AML-193 (cell line): ENCODE measurements around the gene PDGFB.

Experiments
- DNase-seq, 2 experiments: peaks; one replicate each; lab custom pipeline; 2025; lab: John Stamatoyannopoulos, UW

The PDGFB gene

DNA sequence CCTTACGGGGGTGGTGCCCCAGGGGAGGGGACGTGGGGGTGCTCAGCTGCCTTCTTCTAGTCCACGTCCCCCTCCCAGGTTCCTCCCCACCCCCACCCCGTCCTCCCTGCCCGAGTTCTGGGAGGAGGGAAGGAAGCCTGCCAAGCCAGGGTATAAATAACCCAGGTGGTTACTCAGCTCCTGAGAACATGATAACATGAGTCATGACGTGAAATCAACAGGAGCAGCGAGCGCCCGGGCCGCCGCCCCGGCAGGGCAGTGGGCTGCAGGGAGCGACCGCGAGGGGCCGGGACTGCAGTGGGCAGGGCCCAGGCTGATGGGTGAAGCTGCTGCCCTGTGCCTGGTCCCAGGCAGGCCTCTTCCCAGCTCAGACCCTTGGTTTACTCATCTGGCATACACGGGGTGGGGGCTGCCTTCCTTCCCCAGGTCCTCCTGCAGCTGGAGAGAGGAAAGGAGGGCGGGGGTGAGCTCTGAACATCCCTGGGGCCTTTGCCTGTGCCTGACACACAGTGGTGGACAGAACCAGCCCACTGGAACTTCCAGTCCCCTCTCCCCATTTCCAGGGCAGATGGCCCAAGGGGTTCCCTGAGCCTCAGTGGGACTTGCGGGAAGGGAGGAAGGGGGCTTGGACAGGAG is 8.8 kb upstream of the PDGFB start:
- no peak for DNase-seq

DNA sequence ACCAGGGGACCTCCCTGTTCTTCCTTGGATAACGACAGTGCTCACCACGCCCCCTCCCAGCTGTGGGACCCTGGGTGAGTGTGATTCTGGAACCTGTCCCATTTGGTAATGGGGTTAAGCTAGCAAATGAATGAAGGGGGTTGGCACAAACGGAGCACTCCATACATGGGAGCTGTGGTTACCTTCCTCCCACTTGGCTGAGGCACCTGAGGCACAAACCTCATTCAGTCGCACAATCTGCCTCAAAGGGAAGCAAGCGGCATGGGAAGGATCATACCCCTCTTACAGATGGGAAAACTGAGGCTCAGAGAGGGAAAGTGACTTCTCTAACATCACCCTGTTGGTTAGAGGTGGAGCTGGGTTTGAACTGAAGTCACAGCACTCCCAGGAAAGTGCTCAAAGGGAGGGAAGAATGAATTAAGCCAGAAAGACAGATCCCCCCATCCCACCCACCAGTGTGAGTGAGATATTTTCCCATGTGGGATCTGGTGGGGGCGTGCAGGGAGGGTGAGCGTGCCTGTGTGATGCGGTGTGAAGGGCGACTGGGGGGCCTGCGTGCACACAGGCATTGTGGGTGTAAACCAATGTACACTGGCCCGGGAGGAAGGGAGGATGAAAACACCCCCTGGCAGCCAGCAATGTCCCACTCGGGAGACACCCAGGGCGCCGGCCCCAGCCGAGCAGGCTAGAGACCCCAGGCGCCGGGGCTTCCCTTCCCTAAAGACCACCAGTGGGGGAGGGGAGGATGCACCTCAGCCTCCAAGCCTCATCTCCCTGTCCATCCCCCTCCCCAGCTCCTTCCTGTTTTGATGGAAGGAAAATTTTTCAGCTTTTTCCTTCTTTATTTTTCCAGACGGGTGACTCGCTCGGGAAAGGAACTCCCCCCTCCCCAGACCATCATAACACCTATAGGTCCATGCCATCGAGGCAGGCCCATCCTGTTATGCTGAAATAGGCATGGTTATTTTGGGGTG is 8.0 kb upstream of the PDGFB start:
- DNase-seq, result no peak

DNA sequence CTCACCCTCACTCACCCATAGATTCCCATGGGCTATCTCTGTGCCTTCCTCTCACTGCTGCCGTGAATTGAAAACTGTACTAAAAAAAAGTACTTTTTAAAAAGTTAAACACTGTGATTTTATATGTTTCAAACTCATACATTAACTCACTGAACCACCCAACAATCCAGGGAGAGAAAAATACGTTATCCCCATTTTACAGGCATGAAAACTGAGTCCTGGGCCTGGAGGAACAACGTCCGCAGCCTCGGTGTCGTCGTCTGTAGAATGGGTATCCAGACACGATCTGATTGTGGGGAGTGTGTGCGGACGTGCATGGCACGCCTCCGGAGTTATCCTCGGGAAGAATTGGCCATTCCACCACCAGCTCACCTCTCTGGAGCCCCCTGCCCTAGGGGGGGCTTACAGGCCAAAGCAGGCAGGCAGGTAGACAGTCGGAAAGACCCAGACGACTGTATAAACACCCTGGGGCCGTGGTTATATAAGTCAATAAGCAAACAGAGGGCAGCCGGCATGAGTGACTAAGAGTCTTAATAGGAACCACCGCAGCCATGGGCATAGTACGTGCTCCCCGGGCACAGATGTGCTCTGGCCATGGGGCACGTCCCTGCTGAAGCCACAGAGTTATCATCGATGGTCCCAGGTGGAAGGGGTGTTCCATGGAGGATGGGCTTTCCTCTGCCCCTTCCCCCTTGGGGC is 7.1 kb upstream of the PDGFB start:
- DNase-seq, result no peak

DNA sequence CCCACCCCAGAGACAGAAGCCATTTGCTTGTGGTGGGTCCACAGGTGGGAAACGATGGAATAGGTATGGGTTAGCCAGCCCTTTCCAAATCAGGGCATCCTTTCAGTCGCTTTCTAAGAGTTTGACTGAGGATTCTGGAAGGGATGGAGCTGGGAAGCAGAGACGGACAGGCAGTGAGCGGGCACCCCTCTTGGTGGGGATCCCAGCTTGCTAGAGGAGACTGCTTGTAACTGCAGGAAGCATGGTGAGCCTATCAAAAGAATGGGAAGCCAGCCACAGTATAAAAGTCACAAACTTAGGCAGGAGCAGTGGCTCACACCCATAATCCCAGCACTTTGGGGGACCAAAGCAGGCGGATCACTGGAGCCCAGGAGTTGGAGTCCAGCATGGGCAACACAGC is 6.1 kb upstream of the PDGFB start:
- no peak for DNase-seq

GRCh38 chr22:39250131-39250530 is 5.3 kb upstream of the PDGFB start:
- DNase-seq, result no peak

- no peak for DNase-seq
Observed at GRCh38 chr22:39249086-39249704, 4.4 kb upstream of the PDGFB start.

- no peak for DNase-seq
Observed at GRCh38 chr22:39248254-39248653, 3.5 kb upstream of the PDGFB start.

DNA sequence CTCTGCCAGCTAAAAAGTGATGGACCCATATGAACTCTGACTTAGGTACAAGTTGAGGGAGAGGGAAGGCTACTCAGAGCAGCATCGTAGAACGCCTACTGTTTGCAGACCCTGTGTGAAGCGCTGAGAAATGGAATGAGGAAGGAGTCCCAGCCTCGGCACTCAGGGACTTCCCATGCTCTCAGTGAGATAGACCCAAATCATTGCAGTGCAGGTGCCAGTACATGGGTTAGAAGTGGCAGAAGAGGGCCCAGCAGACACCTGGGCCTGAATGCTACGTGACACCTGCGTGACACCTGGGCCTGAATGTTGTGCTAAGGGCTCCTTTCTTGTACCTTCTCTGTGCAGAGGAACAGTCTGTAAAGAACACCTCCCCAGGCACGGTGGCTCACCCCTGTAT is 2.6 kb upstream of the PDGFB start:
- DNase-seq, result no peak

DNA sequence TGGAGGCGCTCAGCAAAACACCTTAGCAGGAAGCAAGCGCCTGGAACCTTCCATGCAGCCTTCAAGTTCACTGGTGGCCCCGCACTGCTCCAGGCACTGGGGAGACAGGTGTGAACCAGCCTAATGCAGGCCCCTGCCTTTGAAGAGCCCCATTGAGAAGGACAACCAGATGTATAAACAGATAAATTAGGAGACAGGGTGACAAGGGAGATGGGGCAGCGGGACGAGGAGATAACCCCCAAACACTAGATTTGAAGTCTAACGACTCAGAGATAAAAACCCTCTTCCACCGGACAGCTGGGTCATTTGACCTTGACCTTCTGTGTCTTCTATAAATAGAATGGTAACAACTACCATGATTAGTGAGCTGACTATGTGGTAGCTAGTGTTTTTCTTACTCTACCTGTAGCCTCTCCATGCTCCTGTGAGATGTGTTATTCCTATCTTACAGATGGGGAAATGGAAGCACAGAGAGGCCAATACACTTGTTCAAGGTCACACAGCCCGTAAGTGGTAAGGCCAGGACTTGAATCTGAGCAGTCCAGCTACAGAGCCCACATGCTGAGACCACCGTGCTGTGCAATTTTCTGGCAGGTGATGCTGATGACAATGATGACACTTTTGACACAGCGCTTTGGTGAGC is 2.0 kb upstream of the PDGFB start:
- DNase-seq, result no peak

GRCh38 chr22:39246217-39246616 is 1.4 kb upstream of the PDGFB start:
- DNase-seq, result no peak

DNA sequence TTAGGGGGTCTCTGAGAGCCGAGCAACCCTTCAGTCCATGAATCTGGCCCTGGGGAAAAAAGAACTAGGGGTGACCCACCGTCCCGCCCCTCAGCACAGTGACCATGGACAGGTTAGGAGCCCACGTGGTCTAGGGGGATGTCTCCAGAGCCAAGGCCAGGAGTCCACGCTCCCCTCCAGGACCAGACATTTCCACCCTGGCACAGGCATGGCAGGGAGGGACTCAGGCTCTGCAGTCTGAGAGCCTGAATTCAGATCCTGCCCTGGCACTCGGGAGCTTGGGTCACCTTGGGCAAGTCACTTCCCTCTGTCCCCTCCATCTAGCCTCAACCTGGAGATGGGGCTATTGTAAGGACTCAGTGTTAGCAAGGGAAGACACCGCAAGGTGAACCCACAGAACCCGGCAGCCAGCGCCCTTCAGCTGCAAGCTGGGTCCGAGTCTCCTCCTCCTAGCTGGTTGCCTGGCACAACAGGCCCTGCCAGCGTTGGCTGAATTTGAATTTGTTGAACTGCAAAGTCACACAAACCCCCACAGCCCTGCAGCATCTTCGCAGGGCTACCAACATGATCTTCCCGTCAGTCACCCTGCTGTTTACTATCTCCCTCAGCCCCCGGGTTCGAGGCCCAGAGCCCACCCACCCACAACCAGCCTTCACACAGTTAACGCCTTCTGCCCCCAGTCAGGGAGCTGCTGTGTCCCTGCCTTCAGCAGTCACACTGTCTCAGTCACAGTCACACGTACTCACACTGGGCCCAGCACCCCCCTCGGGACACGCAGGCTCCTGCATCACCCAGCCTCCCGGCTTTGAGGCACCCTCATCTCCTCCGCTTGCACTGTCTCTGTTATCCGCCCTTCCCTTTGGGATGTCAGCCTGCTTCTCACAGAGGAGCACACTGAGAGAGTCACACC is 603 bp upstream of the PDGFB start:
- no peak for DNase-seq

DNA sequence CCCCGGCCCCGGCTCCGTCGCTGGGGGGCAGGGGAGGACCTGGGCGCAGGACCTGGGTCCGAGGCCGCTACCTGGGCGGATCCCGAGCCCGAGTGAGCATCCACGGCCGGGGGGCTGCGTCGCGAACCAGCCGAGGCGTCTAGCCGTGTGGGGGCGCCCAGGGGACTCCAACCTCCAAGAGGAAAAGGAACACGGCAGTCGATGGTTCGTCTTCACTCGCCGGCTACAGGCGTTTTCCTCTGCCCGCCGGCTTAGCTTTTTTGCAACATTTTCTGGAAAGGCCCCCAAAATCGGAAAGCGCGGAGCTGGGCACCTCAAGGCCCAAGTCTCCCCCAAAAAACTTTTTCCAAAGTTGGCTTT is 666 bp downstream of the PDGFB start:
- DNase-seq, result no peak

DNA sequence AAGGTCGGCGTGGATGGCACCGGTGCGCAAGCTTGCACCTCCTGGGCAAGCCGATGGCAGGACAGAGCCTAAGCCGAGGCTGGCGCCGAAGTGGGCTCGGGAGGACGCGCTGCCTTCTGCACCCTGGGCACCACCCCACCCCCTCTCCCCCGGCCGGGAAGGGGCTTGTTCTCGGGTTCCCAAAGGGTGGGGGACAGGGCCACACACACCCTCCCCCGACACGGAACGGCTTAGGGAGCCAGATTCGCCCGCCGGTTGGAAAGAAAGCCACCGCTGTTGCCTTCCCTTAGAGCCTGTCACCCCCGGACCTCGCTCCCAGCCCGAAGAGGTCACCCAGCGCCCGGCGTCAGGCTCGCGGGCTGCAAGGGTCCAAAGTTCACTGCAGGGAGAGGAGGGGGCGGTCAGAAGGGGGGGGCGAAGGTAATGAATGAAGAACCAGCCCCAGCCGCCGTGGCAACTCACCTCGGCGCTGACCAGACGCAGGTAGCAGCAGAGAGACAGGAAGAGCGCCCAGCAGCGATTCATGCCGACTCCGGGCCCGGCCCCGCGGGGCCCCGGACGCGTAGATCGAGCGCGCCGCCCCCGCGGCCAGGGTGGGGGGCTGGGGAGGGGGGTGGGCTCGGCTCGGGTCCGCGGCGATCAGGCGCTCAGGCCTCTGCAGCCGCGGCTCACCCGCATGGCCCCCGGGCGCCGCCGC is 1.2 kb downstream of the PDGFB start:
- no peak for DNase-seq

DNA sequence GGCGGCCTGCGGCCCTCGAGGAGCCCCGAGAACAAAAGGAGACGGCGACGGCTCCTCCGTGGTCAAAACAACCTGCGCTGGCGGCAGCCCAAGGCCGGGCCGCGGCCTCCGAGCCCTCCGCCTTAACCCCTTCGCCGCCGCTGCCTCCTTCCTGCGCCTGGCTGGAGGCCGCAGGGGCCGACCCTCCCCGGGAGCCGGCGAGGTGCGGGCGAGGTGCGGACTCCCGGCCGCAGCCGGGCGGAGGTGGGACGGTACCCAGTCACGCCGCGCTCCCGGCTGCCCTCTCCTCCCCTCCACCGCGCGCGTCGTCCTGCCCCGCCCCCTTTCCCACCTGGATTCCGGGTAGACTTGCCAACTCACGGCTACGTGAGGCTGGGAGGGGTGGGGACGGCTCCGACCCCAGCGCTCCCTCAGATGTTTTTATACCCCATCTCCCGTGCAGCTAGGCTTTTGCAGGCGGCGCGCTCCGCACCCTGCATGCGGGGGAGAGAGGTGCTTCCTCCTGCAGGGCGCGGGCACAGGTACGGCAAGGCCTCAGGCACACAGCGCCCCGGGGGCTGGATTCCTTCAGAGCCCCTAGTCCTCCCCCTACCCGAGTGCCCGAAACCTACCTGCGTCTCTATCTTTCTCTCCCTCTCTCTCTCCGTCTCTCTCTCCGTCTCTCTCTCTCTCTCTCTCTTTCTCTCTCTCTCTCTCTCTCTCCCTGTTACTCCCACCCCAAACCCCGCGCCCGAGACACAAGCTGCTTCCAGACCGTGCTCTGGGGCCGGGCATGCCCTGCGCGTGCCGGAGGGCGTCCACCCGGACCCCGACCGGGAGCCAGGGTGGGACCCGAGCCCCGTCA is 2.0 kb downstream of the PDGFB start:
- DNase-seq, result no peak

DNA sequence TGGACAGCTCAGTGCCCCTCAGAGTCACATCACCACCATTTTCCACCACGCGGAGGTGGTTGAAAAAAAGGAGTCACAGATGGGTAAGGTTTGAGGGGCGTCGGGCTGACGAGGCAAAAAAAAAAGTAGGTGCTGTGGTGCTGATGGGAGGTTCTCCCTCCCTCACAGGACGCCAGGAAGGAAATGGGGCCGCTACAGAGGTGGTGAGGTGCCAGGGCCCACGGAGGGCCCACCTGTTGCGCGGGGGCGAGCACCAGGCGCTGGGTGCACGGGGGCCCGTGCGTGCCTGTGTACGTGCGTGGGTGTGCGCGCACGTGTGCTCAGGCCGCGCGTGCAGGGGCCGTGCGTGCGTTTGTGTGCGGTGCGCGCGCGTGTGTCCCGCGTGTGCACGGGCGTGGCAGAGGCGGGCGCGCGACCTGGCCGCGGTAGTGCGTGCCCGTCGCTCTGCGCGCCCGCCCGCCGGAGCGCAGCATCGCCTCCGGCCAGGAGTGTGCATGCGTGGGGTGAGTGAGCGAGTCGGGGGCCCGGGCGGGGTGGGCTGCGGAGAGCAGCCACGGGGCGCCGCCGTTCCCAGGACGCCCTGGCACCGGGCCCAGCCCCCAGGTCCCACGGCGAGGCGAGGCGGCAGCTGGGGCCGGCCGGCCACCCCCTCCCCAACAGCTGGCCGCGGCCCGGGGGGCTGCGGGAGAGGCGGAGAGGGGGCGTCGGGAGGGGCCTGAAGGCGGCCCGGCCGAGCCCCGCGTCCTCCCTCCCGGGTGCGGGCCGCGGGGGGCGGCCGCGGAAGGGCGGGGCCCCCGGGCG is 2.8 kb downstream of the PDGFB start:
- DNase-seq, result no peak

- no peak for DNase-seq
Observed at GRCh38 chr22:39240831-39241793, 3.7 kb downstream of the PDGFB start.
